Measurements from ENCODE around the gene ZKSCAN7.
"Not testable (repeated sequence)": the region's sequence is repeated elsewhere in the genome, so short reads cannot be mapped to it uniquely, and the experiment has no call there.

ZKSCAN7 gene

DNA sequence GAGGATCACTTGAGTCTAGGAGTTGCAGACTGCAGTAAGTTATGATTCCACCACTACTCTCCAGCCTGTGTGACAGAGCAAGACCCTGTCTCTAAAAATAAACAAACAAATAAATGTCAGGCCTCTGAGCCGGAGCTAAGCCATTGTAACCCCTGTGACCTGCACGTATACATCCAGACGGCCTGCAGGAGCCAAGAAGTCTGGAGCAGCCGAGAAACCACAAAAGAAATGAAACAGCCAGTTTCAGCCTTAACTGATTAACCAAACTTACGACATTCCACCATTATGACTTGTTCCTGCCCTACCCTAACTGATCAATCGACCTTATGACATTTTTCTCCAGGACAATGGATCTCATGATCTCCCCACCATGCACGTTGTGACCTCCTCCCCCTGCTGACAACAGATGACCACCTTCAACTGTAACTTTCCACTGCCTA lies 32.5 kb upstream of the ZKSCAN7 start:
- Histone ChIP-seq H3K27me3 (ENCODE audit: control insufficient read depth in 1 of 2, insufficient read depth in 2 of 2, low read length in 2 of 2) (peaks cover 3 to 12% of the 10 kb centered on the region in 2 donors), H3K9me3 (ENCODE audit: control insufficient read depth in 2 of 2, low read length in 2 of 2) (no peaks in the 10 kb centered on the region), H3K4me3 (ENCODE audit: low read length in 2 of 2) (no peak overlapping the region), H3K36me3 (ENCODE audit: control insufficient read depth in 2 of 2, insufficient read depth in 2 of 2, low read length in 2 of 2) (no peaks in the 10 kb centered on the region), H3K4me1 (ENCODE audit: control insufficient read depth, insufficient read depth, low read length) (no peaks in the 10 kb centered on the region), H3K9ac (ENCODE audit: low read length in 2 of 2) (no peak overlapping the region), H3K27ac (ENCODE audit: low read length) (no peak overlapping the region)

- no peaks in the 10 kb centered on the region for H3K36me3 ChIP-seq (ENCODE audit: control insufficient read depth in 2 of 2, insufficient read depth in 2 of 2, low read length in 2 of 2)
- no peak overlapping the region for H3K9ac ChIP-seq (ENCODE audit: low read length in 2 of 2)
- peaks cover 3 to 18% of the 10 kb centered on the region in 2 donors for H3K27me3 ChIP-seq (ENCODE audit: control insufficient read depth in 1 of 2, insufficient read depth in 2 of 2, low read length in 2 of 2)
- no peak overlapping the region for H3K27ac ChIP-seq (ENCODE audit: low read length)
- H3K4me3 ChIP-seq (ENCODE audit: low read length in 2 of 2): no peak overlapping the region
- H3K4me1 ChIP-seq (ENCODE audit: control insufficient read depth, insufficient read depth, low read length): no peaks in the 10 kb centered on the region
- H3K9me3 ChIP-seq (ENCODE audit: control insufficient read depth in 2 of 2, low read length in 2 of 2): no peaks in the 10 kb centered on the region
These were observed 29.9 kb upstream of the ZKSCAN7 start for GRCh38 chr3:44525060-44525459.

- Histone ChIP-seq H3K9ac (ENCODE audit: low read length in 2 of 2) (no peak overlapping the region), H3K9me3 (ENCODE audit: control insufficient read depth in 2 of 2, low read length in 2 of 2) (peaks cover 0 to 2% of the 10 kb centered on the region in 2 donors), H3K4me1 (ENCODE audit: control insufficient read depth, insufficient read depth, low read length) (no peaks in the 10 kb centered on the region), H3K36me3 (ENCODE audit: control insufficient read depth in 2 of 2, insufficient read depth in 2 of 2, low read length in 2 of 2) (no peaks in the 10 kb centered on the region), H3K27me3 (ENCODE audit: control insufficient read depth in 1 of 2, insufficient read depth in 2 of 2, low read length in 2 of 2) (peaks cover 2 to 8% of the 10 kb centered on the region in 2 donors), H3K4me3 (ENCODE audit: low read length in 2 of 2) (no peak overlapping the region), H3K27ac (ENCODE audit: low read length) (no peak overlapping the region)
These were observed 25.1 kb upstream of the ZKSCAN7 start for GRCh38 chr3:44529927-44530326.

DNA sequence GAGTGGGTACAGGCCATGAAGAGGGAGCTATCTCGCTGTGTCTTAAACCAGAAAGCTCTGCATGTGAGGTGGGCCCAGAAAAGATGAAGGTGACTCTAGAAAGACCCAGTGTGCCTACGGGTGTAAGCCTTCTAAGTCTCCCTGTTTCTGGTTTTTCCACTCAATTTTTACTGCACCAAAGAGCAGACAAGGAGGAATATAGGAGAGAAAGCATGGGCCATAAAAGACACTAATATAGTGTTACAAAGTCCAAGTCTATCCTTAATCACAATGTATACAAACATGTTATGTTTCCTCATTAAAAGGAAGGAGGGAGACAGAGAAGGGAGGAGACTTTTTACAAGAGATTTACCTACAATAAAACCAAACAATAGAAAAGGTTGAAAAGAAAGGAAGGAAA lies 24.1 kb upstream of the ZKSCAN7 start:
- Histone ChIP-seq H3K9ac (ENCODE audit: low read length in 2 of 2) (no peak overlapping the region), H3K36me3 (ENCODE audit: control insufficient read depth in 2 of 2, insufficient read depth in 2 of 2, low read length in 2 of 2) (no peaks in the 10 kb centered on the region), H3K27me3 (ENCODE audit: control insufficient read depth in 1 of 2, insufficient read depth in 2 of 2, low read length in 2 of 2) (peaks cover 3 to 12% of the 10 kb centered on the region in 2 donors), H3K4me3 (ENCODE audit: low read length in 2 of 2) (no peak overlapping the region), H3K4me1 (ENCODE audit: control insufficient read depth, insufficient read depth, low read length) (no peaks in the 10 kb centered on the region), H3K9me3 (ENCODE audit: control insufficient read depth in 2 of 2, low read length in 2 of 2) (peaks cover 0 to 2% of the 10 kb centered on the region in 2 donors), H3K27ac (ENCODE audit: low read length) (no peak overlapping the region)

DNA sequence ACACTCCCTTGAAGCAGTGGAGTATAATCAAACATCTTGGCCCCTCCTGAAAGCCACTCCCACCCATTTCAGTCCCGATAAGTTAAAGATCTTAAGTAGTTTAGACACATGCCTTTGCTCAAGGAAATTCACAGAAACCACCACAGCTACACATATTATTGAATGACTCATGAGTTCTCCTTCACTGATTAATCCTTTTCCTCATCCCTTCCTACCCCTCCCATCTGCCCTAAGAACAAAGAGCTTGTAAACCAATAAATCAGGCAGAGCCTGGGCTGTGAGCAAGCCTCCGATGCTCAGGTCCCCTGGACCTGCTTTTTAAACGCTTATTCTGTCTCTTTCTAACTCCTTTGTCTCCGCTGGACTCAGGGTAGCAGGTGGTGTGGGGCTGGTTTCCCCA lies 20.3 kb upstream of the ZKSCAN7 start:
- H3K4me1 ChIP-seq (ENCODE audit: control insufficient read depth, insufficient read depth, low read length): not testable (repeated sequence)

DNA sequence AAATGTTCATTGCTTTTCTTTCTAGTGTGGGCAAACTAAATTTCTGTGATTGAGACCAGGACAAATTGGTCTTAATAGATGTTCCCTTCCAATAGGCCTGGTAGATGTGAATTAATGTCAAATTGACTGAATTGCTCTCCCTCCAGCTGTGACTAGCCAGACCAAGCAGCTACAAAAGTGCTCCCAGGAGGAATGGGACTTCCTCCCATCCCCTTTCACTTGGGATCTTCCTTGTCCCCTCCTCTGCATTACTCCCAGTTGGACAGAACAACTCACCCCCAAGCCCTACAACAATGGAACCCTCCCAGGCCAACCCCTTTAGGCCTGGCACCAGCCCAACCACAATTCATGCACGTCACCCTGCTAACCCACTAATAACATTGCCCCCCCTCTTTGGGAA lies 19.6 kb upstream of the ZKSCAN7 start:
- no peak overlapping the region for H3K4me3 ChIP-seq (ENCODE audit: low read length in 2 of 2)
- peaks cover 2 to 3% of the 10 kb centered on the region in 2 donors for H3K9me3 ChIP-seq (ENCODE audit: control insufficient read depth in 2 of 2, low read length in 2 of 2)

More for the DNA sequence above, 20.3 kb upstream of the ZKSCAN7 start:
- not testable (repeated sequence) for H3K9me3 ChIP-seq (ENCODE audit: control insufficient read depth in 2 of 2, low read length in 2 of 2); H3K4me3 ChIP-seq (ENCODE audit: low read length in 2 of 2); H3K36me3 ChIP-seq (ENCODE audit: control insufficient read depth in 2 of 2, insufficient read depth in 2 of 2, low read length in 2 of 2); H3K27ac ChIP-seq (ENCODE audit: low read length); H3K9ac ChIP-seq (ENCODE audit: low read length in 2 of 2)
- H3K27me3 ChIP-seq (ENCODE audit: control insufficient read depth in 1 of 2, insufficient read depth in 2 of 2, low read length in 2 of 2): peaks cover 10 to 11% of the 10 kb centered on the region in 2 donors

GRCh38 chr3:44544811-44545210 lies 10.2 kb upstream of the ZKSCAN7 start:
- H3K9ac ChIP-seq (ENCODE audit: low read length in 2 of 2); H3K9me3 ChIP-seq (ENCODE audit: control insufficient read depth in 2 of 2, low read length in 2 of 2); H3K36me3 ChIP-seq (ENCODE audit: control insufficient read depth in 2 of 2, insufficient read depth in 2 of 2, low read length in 2 of 2); H3K27ac ChIP-seq (ENCODE audit: low read length); H3K27me3 ChIP-seq (ENCODE audit: control insufficient read depth in 1 of 2, insufficient read depth in 2 of 2, low read length in 2 of 2); H3K4me3 ChIP-seq (ENCODE audit: low read length in 2 of 2); H3K4me1 ChIP-seq (ENCODE audit: control insufficient read depth, insufficient read depth, low read length): not testable (repeated sequence)

More for the DNA sequence above, 19.6 kb upstream of the ZKSCAN7 start:
- no peaks in the 10 kb centered on the region for H3K36me3 ChIP-seq (ENCODE audit: control insufficient read depth in 2 of 2, insufficient read depth in 2 of 2, low read length in 2 of 2)
- no peak overlapping the region for H3K9ac ChIP-seq (ENCODE audit: low read length in 2 of 2)
- H3K4me1 ChIP-seq (ENCODE audit: control insufficient read depth, insufficient read depth, low read length): no peaks in the 10 kb centered on the region
- H3K27ac ChIP-seq (ENCODE audit: low read length): no peak overlapping the region
- peaks cover 10 to 11% of the 10 kb centered on the region in 2 donors for H3K27me3 ChIP-seq (ENCODE audit: control insufficient read depth in 1 of 2, insufficient read depth in 2 of 2, low read length in 2 of 2)

DNA sequence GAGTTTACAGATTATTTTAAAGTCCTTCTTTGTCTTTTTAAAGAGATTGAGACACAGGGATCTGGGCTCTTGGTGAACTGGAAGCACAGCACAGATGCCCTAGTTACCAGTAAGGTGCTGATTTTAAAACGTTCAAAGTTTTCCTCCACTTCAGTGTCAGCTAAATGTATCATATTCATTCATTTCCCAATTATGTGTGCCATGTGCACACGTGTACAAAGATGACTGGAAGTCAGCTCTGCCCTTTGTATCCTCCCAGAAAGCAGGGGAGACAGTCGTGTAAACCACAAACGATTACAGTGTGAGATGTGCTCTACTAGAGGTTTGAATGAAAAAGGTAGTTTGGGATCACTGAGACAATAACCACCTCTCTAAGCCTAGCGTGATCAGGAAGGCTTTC lies 730 bp downstream of the ZKSCAN7 start:
- peaks cover 0 to 7% of the 10 kb centered on the region in 2 donors for H3K27me3 ChIP-seq (ENCODE audit: control insufficient read depth in 1 of 2, insufficient read depth in 2 of 2, low read length in 2 of 2)
- H3K4me3 ChIP-seq (ENCODE audit: low read length in 2 of 2): peak overlapping the region; percentile 75 to 96
- no peak overlapping the region for H3K27ac ChIP-seq (ENCODE audit: low read length)
- H3K4me1 ChIP-seq (ENCODE audit: control insufficient read depth, insufficient read depth, low read length): peaks cover 16% of the 10 kb centered on the region
- H3K9me3 ChIP-seq (ENCODE audit: control insufficient read depth in 2 of 2, low read length in 2 of 2): no peaks in the 10 kb centered on the region
- peak overlapping the region; percentile 76 to 91 for H3K9ac ChIP-seq (ENCODE audit: low read length in 2 of 2)
- H3K36me3 ChIP-seq (ENCODE audit: control insufficient read depth in 2 of 2, insufficient read depth in 2 of 2, low read length in 2 of 2): peaks cover 0 to 10% of the 10 kb centered on the region in 2 donors

- Histone ChIP-seq H3K4me3 (ENCODE audit: low read length in 2 of 2) (no peak overlapping the region), H3K27ac (ENCODE audit: low read length) (no peak overlapping the region), H3K27me3 (ENCODE audit: control insufficient read depth in 1 of 2, insufficient read depth in 2 of 2, low read length in 2 of 2) (no peaks in the 10 kb centered on the region)
These were observed 2.1 kb downstream of the ZKSCAN7 start for GRCh38 chr3:44557074-44557473.

DNA sequence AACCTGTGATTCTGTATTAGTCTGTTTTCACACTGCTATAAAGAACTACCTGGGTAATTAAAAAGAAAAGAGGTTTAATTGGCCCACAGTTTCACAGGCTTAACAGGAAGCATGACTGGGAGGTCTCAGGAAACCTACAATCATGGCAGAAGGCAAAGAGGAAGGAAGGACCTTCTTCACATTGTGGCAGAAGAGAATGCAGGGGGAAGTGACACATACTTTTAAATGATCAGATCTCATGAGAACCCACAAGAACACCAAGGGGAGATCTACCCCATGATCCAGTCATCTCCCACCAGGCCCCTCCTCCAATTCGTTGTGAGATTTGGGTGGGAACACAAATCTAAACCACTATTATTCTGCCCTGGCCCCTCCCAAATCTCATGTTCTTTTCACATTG lies 6.1 kb downstream of the ZKSCAN7 start:
- Histone ChIP-seq H3K27me3 (ENCODE audit: control insufficient read depth in 1 of 2, insufficient read depth in 2 of 2, low read length in 2 of 2) (no peaks in the 10 kb centered on the region), H3K36me3 (ENCODE audit: control insufficient read depth in 2 of 2, insufficient read depth in 2 of 2, low read length in 2 of 2) (peaks cover 10 to 17% of the 10 kb centered on the region in 2 donors), H3K4me3 (ENCODE audit: low read length in 2 of 2) (no peak overlapping the region), H3K4me1 (ENCODE audit: control insufficient read depth, insufficient read depth, low read length) (peaks cover 6% of the 10 kb centered on the region), H3K9ac (ENCODE audit: low read length in 2 of 2) (no peak overlapping the region), H3K9me3 (ENCODE audit: control insufficient read depth in 2 of 2, low read length in 2 of 2) (no peaks in the 10 kb centered on the region), H3K27ac (ENCODE audit: low read length) (no peak overlapping the region)

More at GRCh38 chr3:44557074-44557473, 2.1 kb downstream of the ZKSCAN7 start:
- H3K4me1 ChIP-seq (ENCODE audit: control insufficient read depth, insufficient read depth, low read length): peaks cover 16% of the 10 kb centered on the region
- peaks cover 0 to 10% of the 10 kb centered on the region in 2 donors for H3K36me3 ChIP-seq (ENCODE audit: control insufficient read depth in 2 of 2, insufficient read depth in 2 of 2, low read length in 2 of 2)
- no peak overlapping the region for H3K9ac ChIP-seq (ENCODE audit: low read length in 2 of 2)
- H3K9me3 ChIP-seq (ENCODE audit: control insufficient read depth in 2 of 2, low read length in 2 of 2): no peaks in the 10 kb centered on the region

GRCh38 chr3:44562147-44562546 lies 7.2 kb downstream of the ZKSCAN7 start:
- Histone ChIP-seq H3K27me3 (ENCODE audit: control insufficient read depth in 1 of 2, insufficient read depth in 2 of 2, low read length in 2 of 2) (no peaks in the 10 kb centered on the region), H3K27ac (ENCODE audit: low read length) (no peak overlapping the region), H3K4me1 (ENCODE audit: control insufficient read depth, insufficient read depth, low read length) (no peaks in the 10 kb centered on the region), H3K36me3 (ENCODE audit: control insufficient read depth in 2 of 2, insufficient read depth in 2 of 2, low read length in 2 of 2) (peaks cover 13 to 20% of the 10 kb centered on the region in 2 donors), H3K4me3 (ENCODE audit: low read length in 2 of 2) (no peak overlapping the region), H3K9ac (ENCODE audit: low read length in 2 of 2) (no peak overlapping the region), H3K9me3 (ENCODE audit: control insufficient read depth in 2 of 2, low read length in 2 of 2) (no peaks in the 10 kb centered on the region)
